ENCODE data around the gene SPINK8.
A peak's percentile ranks its signal among the peaks of the same experiment; 100 is the strongest.

SPINK8 gene

DNA sequence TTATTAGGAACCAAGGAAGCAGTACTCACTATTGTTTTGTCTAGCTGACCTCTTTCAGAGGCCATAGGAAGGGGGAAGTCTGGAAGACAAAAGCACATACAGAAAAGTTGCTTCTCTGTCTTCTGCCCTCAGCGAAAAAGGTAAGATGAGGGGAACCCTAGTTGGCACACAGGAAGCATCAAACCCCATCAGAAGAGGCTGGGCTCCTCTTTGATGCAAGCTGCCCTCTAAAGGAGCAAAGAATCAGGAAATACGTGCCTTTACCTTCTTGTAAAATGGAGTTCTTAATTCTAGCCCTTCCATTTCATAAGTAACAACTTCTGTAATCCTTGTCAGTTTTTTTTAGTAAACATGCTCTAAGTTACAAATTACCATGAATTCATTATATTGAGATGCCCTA, 12.5 kb downstream of the SPINK8 start:
- no peak for DNase-seq

DNA sequence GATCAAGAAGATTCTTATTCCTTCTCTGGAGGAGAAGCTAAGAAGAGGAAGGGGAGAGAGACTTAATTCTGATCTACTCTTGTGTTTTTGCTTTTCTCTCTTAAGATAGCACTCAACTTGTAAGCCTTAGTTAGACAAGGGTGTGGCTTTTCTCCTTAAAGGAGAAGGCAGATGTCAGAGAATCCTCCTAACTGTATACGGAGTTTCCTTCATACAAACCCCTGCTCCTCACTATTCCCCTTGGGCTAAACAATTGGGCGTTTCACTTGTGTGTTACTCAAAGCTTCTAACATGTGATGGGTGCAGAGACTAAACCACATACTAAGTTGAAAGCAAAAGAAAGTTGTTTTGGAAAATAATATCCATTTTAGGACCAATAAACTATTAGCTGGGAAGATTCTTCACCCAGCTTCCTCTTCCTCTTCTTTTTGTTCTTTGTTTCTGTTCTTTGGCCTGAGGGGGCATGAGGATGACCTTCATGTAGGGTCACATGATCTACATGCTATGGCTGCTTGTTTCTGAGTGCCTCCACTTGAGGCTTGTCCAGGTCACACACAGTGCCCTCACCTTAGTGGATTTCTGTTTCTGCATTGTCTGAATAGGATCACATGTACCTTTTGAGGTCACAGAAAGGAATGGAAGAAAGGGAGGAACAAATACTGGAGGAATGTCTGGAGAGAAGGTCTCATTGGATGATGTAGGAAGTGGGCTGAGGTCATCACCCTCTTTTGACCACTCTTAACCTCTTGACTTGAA, 14.6 kb downstream of the SPINK8 start:
- DNase-seq = no peak

GRCh38 chr3:48314542-48314941, 18.9 kb downstream of the SPINK8 start:
- no peak for DNase-seq

DNA sequence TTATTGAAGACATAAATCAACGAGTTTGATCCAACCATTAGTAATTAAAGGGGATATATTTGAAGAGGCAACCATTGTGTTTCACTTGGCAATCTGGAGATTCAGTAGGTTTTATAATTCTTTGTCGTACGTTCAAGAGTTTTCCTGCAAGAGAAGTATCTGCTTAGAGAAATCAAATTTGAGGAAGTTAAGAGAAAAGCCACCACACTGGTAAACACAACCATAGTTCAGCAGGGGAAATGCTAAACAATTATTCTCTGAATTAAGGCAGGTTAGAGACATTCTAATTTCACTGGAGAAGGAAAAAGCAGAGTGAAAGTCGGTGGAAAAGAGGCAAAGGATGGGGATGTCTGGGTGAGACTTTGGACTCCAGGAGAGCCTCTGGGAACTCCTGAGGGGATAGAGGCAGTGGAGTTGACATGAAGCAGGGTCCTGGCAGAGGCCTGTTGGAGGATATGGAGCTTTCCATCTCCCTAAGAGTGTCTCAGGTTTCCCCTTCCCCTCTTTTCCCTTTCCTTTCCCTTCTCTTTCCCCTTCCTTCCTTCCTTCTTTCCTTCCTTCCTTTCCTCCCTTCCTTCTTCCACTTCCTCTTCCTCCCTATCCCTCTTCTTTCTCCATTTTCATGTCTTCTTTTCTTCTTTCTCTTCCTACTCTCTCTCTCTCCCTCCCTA, 26.5 kb downstream of the SPINK8 start:
- no peak for DNase-seq

DNA sequence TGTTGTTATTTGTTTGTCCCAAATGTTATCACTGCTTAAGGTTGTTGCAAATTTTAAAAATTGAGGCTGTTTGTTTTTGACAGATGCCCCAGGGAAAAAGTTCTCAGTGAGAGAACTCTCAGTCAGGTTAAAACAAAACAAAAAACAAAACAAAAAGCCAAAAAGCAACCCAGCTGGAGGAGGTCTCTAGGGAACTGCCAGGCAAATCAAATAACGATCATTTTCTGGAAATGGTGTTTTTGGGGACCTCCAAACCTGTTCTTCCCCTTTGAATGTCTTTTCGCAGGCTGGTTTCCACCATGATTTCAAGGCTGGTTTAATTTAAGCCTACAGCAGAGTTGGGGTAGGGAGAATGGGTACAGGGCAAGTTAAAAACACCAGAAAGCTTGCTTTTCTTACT, 27.2 kb downstream of the SPINK8 start:
- DNase-seq = no peak

DNA sequence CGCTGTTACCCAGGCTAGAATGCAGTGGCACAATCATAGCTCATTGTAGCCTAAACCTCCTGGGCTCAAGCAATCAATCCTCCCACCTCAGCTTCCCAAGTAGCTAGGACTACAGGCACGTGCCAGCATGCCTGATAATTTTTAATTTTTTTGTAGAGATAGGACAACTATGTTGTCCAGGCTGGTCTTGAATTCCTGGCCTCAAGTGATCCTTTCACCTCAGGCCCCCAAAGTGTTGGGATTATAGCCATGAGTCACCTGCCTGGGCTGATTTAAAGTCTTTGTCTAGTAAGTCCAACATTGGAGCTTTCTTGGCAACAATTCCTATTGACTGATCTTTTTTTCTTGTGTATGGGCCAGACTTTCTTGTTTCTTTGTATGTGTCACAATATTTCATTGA, 28.1 kb downstream of the SPINK8 start:
- DNase-seq = no peak

GRCh38 chr3:48303021-48303420, 30.4 kb downstream of the SPINK8 start:
- no peak for DNase-seq

- DNase-seq = no peak
Observed at GRCh38 chr3:48301800-48302166, 31.7 kb downstream of the SPINK8 start.

DNA sequence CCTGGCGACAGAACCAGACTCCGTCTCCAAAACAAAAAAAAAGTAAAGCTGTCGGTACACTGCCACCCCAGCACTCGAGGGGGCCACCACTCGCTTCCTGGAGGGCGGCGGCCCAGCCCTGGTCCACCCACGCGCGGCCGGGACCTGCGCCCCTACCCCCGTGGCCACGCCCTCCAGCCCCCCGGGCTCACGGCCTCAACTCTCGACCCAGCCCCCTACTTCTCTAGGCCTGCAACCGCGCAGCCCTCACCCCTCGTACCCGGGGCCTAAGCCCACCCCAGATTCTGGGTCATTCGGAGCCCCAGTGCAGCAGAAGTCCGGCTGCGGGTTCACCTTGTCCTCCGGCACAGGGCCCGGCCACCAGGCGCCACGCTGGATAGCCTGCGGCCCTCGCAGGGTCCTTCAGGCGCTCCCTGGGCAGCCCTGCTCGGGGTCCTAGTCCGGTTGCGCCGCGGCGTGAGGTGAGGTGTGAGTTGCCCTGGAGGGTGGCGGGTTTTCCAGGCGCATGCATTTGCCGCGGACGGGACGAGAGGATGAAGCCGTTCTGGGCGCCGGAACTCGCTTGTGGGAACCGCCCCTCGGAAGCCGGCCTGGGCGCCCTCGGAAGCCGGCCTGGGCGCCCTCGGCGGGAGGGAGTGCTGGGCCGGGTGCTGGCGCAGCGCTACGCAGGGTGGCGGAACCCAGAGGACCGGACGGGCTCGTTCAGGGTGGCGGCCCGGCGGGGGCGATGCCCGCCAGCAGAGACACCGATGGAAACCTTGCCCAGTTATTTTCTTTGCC, 32.3 kb downstream of the SPINK8 start, which contains the start of gene NME6:
Gene NME6 (minus strand): TSS at position 348 of the 780 bp plus-strand sequence.
- peak; percentile 49 for DNase-seq

GRCh38 chr3:48299746-48300712, 33.4 kb downstream of the SPINK8 start:
- DNase-seq = no peak

- no peak for DNase-seq
Observed at GRCh38 chr3:48297111-48297810, 36.2 kb downstream of the SPINK8 start.

DNA sequence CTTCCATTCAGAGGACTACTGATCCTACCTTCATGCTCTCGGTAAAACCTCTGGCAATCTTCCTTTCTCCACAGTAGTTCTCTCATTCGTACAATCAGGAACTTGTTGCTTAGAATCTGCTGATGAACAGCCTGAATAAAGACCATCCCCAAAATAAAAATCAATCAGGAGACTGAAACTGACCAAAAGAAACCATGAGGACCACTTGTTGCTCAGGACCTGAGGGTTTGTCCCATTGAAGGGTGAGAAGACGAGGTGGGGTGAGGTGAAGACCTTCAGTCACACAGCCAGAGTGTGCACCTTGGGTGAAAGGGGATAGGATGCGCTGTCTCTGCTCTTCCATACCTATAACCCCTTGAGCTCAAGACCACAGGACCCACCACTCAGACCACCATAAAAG, 36.8 kb downstream of the SPINK8 start:
- no peak for DNase-seq

DNA sequence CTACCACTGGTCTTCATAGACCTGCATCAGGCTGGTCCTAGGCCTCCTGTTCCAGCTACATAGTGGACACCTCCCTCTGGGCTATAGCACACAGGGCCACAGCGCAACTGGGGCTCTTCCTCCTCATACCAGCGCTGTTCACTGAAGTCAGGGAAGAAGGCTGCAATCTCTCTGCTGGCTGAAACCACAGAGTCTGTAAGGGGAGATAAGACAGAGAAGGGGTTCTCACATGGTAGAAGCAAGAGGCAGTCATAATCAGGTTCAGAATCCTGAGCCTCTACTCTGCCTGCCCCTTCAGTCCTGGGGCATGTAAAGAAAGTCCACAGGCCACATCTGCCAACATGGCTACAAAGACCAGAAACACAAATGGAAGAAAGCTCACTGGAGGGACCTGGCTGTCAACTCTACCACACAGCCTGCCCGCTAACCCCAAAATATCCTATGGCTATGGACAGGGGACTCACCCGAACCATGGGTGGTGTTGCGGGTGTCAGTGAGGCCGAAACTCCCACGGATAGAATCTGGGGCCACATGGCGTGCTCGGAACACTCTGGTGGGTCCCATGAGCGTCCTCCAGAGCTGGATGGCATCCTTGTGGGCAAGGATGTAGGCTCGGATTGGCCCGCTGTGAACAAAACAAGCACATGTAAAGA, 38.7 kb downstream of the SPINK8 start:
- DNase-seq = no peak

GRCh38 chr3:48289659-48290058, 43.8 kb downstream of the SPINK8 start:
- DNase-seq = no peak

DNA sequence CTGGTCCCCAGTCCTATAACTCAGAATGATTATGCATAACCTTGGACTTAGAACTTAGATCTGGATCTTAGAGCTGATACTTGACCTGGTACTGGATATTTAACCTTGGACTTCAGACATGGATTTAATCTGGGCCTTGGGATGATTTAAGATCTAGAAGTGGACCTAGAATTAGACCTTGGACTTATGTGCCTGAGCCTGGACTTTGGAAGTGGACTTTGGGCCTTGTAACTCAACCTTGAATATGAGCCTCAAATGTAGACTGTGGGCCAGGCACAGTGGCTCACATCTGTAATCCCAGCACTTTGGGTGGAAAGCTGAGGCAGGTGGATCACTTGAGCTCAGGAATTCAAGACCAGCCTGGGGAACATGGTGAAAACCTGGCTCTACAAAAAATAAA, 46.4 kb downstream of the SPINK8 start:
- DNase-seq = no peak

GRCh38 chr3:48286308-48286707, 47.2 kb downstream of the SPINK8 start:
- no peak for DNase-seq

DNA sequence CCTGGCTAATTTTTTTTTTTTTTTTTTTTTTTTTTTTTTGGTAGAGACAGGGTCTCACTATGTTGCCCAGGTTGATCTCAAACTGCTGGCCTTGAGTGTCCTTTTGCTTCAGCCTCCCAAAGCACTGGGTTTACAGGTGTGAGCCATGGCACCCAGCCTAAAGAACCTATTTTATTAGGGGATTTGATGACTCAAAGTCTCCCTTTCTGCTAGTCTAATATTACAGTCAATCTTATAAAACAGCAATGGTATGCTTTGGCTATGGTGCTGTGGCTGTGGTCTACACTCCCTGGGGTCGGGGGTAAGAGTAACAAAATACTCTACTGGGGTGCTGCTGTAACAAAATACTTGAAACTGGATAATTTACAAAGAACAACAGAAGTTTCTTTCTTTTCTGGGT, 47.8 kb downstream of the SPINK8 start:
- DNase-seq = no peak

DNA sequence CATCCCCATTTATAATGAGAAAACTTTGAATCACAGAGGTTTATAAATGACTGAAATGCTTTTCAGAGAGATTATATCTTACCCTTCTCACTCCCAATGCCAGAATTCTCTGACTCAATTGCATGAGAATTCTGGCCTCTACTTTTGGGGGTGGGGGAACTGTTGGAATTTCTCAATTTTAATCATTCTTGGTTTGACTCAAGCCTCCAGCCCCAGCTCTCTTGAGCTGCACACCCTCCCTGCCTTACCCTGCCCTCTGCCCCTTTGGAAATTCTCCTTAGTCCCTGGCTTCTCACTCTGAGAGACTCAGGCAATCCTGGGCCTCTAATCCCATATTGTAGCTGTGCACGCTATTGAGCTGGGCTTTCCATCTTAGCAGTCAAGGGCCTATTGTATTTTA, 48.3 kb downstream of the SPINK8 start:
- no peak for DNase-seq

- DNase-seq = no peak
Observed at GRCh38 chr3:48280881-48281280, 52.6 kb downstream of the SPINK8 start.

DNA sequence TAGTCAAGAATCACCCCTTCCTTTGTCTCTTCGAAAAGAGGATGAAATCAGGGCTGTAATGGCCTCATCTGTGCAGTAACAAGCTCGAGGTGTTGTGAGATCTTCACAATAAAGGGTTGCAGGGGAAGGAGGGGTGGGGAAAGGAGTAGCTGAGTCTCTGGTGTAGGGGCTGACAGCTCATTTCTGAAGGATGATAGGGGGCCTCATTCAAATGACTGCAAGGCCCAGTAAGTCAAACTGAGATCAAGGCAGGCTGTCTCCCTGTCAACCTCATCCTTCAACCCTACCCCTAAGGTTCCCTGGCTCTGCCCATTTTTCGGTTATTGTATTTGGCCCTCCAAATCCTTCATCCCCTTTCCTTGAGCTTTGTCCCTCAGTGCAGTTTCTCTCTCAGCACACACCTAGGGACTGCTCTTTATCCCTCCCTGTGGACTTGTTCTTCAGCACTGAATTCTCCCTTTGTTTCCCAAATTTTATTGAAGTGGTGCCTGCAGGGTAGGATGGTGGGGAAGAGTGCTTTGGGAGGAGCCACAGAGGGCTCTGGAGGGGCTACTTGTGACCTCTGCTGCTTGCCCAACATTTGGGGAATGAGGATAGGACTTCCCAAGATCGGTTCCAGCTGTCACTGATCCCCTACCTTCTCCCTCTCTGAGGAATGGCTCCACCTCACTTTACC, 54.4 kb downstream of the SPINK8 start:
- no peak for DNase-seq
